ENCODE measurements around the gene HAGH. TPM values are rescaled to one million over a fixed set of nuclear protein-coding genes. Genes with fewer than 3 reads are reported as not detected.
A peak's percentile ranks its signal among the peaks of the same experiment; 100 is the strongest.

The HAGH gene
- total and polyA plus RNA-seq, 9 of the 15 experiments (the other 6 are each of a cell fraction or from before 2014, with no cell fraction given), result 0.46 to 35.1 (median 16.8) TPM

- TF ChIP-seq E2F6 (IDR thresholded peaks at IDR 0.05; ENCODE audit: borderline replicate concordance in 1 of 2, extremely low read depth in 1 of 2, insufficient read depth in 1 of 2, insufficient read length in 1 of 2, low read depth in 1 of 2, low read length in 1 of 2, poor library complexity in 1 of 2, severe bottlenecking in 1 of 2), result peak in 1 of 2 experiments; percentile 73
- TF ChIP-seq SUPT5H (IDR thresholded peaks at IDR 0.05), result peak; percentile 39; the same call in 1 of the 2 replicates
- TF ChIP-seq ID3 (CRISPR knock-in tag; IDR thresholded peaks at IDR 0.05), result no peak
- TF ChIP-seq ID3 (tag; IDR thresholded peaks at IDR 0.05), result 0 out of 2 replicates have a peak, but pooled peaks have one; percentile 23
- TF ChIP-seq THAP7 (CRISPR knock-in tag; IDR thresholded peaks at IDR 0.05), result 0 out of 2 replicates have a peak, but pooled peaks have one; percentile 46
- TF ChIP-seq PTTG1 (tag; IDR thresholded peaks at IDR 0.05; ENCODE audit: low read depth), result no peak
- 0 out of 2 replicates have a peak, but pooled peaks have one; percentile 25 for TF ChIP-seq TFAP4 (CRISPR knock-in tag; IDR thresholded peaks at IDR 0.05; ENCODE audit: borderline replicate concordance)
- peak; percentile 59 for TF ChIP-seq POLR2A (conservative IDR thresholded peaks at IDR 0.05)
- 0 out of 2 replicates have a peak, but pooled peaks have one; percentile 21 for TF ChIP-seq ILF3 (IDR thresholded peaks at IDR 0.05; ENCODE audit: borderline replicate concordance)
- no peak for TF ChIP-seq HEY1 (CRISPR knock-in tag; IDR thresholded peaks at IDR 0.05; ENCODE audit: borderline replicate concordance)
- TF ChIP-seq RBM14 (IDR thresholded peaks at IDR 0.05; ENCODE audit: borderline replicate concordance, insufficient read depth, low read depth, low read length), result 0 out of 2 replicates have a peak, but pooled peaks have one; percentile 41
- 0 out of 2 replicates have a peak, but pooled peaks have one; percentile 24 for TF ChIP-seq ZC3H4 (CRISPR knock-in tag; IDR thresholded peaks at IDR 0.05; ENCODE audit: borderline replicate concordance)
- no peak for TF ChIP-seq REST (IDR thresholded peaks at IDR 0.05; ENCODE audit: borderline replicate concordance)
- 0 out of 2 replicates have a peak, but pooled peaks have one; percentile 13 for TF ChIP-seq REST (CRISPR knock-in tag; IDR thresholded peaks at IDR 0.05; ENCODE audit: low read depth)
- TF ChIP-seq ELF4 (CRISPR knock-in tag; IDR thresholded peaks at IDR 0.05), result no peak
- no peak for TF ChIP-seq MEIS2 (IDR thresholded peaks at IDR 0.05; ENCODE audit: partially characterized antibody)
These were observed 44.7 kb downstream of the HAGH start (continued) for GRCh38 chr16:1781758-1782407.

All from K562 (cell line).